BE2C (cell line): Measurements from ENCODE around the gene LYZ.

Experiments used
- DNase-seq: peaks from one replicate; pipeline ENCODE4 v3.0.0-alpha.2; 2020
- H3K27me3 ChIP-seq: fragments of 250-450 bp; sonication (Bioruptor Pico); 2 replicates; pipeline ENCODE4 v1.5.1; 2020; ENCODE audit warnings: mild to moderate bottlenecking
- H3K36me3 ChIP-seq: fragments of 250-450 bp; sonication (Bioruptor Pico); 2 replicates; pipeline ENCODE4 v1.5.1; 2020; ENCODE audit warnings: mild to moderate bottlenecking
- H3K4me1 ChIP-seq: fragments of 250-450 bp; sonication (Bioruptor Pico); 2 replicates; pipeline ENCODE4 v1.5.1; 2020
- H3K4me3 ChIP-seq: 2 replicates; pipeline ENCODE4 v1.5.1; 2011; ENCODE audit warnings: low read depth, low read length
- H3K9me3 ChIP-seq: fragments of 250-450 bp; sonication (Bioruptor Pico); 2 replicates; pipeline ENCODE4 v1.5.1; 2020
- TF ChIP-seq, protein P1 (sequence below): IDR thresholded peaks from 2 replicates; pipeline ENCODE4 v1.5.1; 2012; ENCODE audit warnings: mild to moderate bottlenecking, low read depth, low read length

The LYZ gene

GRCh38 chr12:69386921-69387320 is 38.7 kb downstream of the LYZ start:
- no peaks in the 10 kb centered on the region for H3K27me3 ChIP-seq
- no peaks in the 10 kb centered on the region for H3K4me1 ChIP-seq
- H3K4me3 ChIP-seq, result no peak overlapping the region
- no peak for DNase-seq
- TF ChIP-seq, protein P1, sequence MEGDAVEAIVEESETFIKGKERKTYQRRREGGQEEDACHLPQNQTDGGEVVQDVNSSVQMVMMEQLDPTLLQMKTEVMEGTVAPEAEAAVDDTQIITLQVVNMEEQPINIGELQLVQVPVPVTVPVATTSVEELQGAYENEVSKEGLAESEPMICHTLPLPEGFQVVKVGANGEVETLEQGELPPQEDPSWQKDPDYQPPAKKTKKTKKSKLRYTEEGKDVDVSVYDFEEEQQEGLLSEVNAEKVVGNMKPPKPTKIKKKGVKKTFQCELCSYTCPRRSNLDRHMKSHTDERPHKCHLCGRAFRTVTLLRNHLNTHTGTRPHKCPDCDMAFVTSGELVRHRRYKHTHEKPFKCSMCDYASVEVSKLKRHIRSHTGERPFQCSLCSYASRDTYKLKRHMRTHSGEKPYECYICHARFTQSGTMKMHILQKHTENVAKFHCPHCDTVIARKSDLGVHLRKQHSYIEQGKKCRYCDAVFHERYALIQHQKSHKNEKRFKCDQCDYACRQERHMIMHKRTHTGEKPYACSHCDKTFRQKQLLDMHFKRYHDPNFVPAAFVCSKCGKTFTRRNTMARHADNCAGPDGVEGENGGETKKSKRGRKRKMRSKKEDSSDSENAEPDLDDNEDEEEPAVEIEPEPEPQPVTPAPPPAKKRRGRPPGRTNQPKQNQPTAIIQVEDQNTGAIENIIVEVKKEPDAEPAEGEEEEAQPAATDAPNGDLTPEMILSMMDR, result no peak
- H3K9me3 ChIP-seq, result no peaks in the 10 kb centered on the region
- H3K36me3 ChIP-seq, result peaks cover 6% of the 10 kb centered on the region; the same call in 1 of the 2 replicates

GRCh38 chr12:69388371-69388770 is 40.2 kb downstream of the LYZ start:
- no peak for DNase-seq
- Histone ChIP-seq H3K9me3 (no peaks in the 10 kb centered on the region), H3K36me3 (peaks cover 6% of the 10 kb centered on the region; the same call in 1 of the 2 replicates), H3K27me3 (no peaks in the 10 kb centered on the region), H3K4me1 (no peaks in the 10 kb centered on the region), H3K4me3 (no peak overlapping the region)
- TF ChIP-seq, protein P1, result peak; percentile 46; the same call in 1 of the 2 replicates

GRCh38 chr12:69389831-69390230 is 41.6 kb downstream of the LYZ start:
- peaks cover 6% of the 10 kb centered on the region; the same call in 1 of the 2 replicates for H3K36me3 ChIP-seq
- H3K4me1 ChIP-seq, result no peaks in the 10 kb centered on the region
- no peak overlapping the region for H3K4me3 ChIP-seq
- TF ChIP-seq, protein P1, result no peak
- no peaks in the 10 kb centered on the region for H3K9me3 ChIP-seq
- no peak for DNase-seq
- H3K27me3 ChIP-seq, result no peaks in the 10 kb centered on the region

DNA sequence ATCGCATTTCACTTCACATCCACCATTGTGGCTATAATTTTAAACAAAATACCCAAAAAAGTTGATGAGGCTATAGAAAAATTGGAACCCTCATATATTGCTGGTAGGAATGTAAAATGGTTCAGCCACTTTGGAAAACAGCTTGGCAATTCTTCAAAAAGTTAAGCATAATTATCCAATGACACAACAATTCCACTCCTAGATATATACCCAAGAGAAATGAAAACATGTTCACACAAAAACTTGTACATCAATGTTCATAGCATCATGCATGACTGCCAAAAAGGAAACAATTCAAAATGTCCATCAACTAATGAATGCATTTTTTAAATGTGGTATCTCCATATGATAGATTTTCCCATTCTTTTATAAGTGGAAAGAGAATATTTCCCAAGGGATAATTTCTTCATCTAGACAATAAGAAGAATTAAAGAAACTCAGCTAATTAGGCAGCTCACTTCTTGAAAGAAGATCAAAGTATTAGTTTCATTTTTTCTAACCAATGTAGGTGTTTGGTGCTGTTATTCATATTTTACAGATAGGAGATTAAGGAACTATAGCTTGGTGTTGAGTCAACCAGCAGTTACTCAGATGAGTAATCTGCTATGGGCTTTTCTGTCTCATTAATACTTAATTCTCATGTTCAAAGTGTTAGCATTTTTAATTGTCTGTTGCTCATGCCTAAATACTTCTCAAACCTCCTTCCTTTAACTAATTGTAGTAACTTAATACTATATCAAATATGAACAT is 44.2 kb downstream of the LYZ start:
- TF ChIP-seq, protein P1, result no peak
- DNase-seq, result no peak
- Histone ChIP-seq H3K4me1 (no peaks in the 10 kb centered on the region), H3K4me3 (no peak overlapping the region), H3K36me3 (peaks cover 10% of the 10 kb centered on the region), H3K9me3 (no peaks in the 10 kb centered on the region; the same call in 1 of the 2 replicates), H3K27me3 (no peaks in the 10 kb centered on the region)

GRCh38 chr12:69396041-69396440 is 47.9 kb downstream of the LYZ start:
- peaks cover 7% of the 10 kb centered on the region for H3K36me3 ChIP-seq
- H3K27me3 ChIP-seq, result no peaks in the 10 kb centered on the region
- TF ChIP-seq, protein P1, result no peak
- H3K4me1 ChIP-seq, result no peaks in the 10 kb centered on the region
- no peaks in the 10 kb centered on the region; the same call in 1 of the 2 replicates for H3K9me3 ChIP-seq
- no peak overlapping the region for H3K4me3 ChIP-seq
- DNase-seq, result no peak

DNA sequence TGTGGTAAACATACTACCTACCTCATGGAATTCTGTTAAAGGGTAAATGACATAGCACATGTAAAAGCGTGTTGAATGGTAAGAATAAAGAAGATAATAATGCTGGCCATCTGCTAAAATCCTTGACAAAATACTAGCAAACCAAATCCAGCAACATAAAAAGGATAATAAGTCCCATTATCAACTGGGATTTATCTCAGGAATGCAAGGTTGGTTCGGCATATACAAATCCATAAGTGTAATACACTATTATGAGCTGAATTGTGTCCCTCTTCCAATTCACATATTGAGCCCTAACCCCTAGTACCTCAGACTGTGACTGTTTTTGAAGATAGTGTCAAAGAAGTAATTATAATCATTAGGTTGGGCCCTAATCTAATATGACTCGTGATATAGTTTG is 48.8 kb downstream of the LYZ start:
- H3K4me3 ChIP-seq, result no peak overlapping the region
- TF ChIP-seq, protein P1, result no peak
- H3K4me1 ChIP-seq, result no peaks in the 10 kb centered on the region
- H3K9me3 ChIP-seq, result no peaks in the 10 kb centered on the region; the same call in 1 of the 2 replicates
- H3K36me3 ChIP-seq, result peaks cover 5% of the 10 kb centered on the region
- no peak for DNase-seq
- no peaks in the 10 kb centered on the region for H3K27me3 ChIP-seq
